Fibroblast of villous mesenchyme (primary cell): Measurements from ENCODE around the gene DMXL2. TPM values are rescaled to one million over a fixed set of nuclear protein-coding genes. Genes with fewer than 3 reads are reported as not detected.

Experiments used
- DNase-seq: peaks from one replicate; pipeline ENCODE4 v3.0.0-alpha.2; 2010; ENCODE audit warnings: low read depth
- H3K4me3 ChIP-seq: 2 replicates; pipeline ENCODE4 v1.5.1; 2011; ENCODE audit warnings: low read depth, mild to moderate bottlenecking, low read length
- total RNA-seq: library from RNA; depleted of rRNA; stranded (reverse); fragments of >200 nt; gene quantifications from 2 replicates; pipeline ENCODE4 v1.2.3, GENCODE V29; 2012
- TF ChIP-seq, protein P1 (sequence below): IDR thresholded peaks from 2 replicates; pipeline ENCODE4 v1.5.1; 2012; ENCODE audit warnings: low read depth, mild to moderate bottlenecking, low read length; ENCODE audit not compliant: insufficient read depth

DMXL2 gene
- total RNA-seq, 1 donor, result 56.1 TPM

DNA sequence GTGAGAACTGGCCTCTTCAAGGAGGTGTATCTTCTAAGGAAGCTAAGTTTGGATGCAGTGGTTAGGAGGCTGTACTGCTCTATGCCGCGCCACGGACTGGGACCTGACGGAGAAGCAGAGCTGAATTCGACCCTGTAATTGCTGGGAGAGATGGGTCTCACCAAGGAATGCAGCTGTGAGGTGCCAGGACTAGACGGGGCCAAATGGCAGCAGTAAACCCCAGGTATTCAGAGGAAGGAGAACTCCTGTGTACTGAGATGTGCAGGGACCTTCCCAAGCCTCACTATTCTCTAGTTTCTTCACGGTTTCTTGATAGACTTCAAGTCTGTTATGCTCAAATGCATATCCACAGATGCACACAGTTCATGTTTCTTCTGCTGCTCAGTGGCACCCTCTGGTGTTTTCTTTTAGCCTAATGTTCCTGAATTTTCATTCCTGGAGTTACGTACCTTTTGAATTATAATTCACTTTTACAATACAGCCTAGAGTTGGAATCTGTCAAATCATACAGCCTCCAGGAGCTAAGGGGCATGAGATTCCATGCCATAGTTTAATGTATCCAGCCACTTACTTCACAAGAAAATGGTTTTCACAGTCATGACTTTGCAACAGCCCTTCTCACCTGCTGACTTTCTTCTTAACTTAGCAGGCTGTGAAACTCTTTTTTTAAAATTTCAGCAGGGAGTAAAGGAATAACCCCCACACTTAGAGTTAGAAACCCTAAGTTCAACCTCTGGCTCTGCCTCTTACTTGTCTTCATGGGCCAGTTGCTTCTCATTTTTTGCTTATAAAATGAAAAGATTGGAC lies 219.3 kb downstream of the DMXL2 start:
- TF ChIP-seq, protein P1, sequence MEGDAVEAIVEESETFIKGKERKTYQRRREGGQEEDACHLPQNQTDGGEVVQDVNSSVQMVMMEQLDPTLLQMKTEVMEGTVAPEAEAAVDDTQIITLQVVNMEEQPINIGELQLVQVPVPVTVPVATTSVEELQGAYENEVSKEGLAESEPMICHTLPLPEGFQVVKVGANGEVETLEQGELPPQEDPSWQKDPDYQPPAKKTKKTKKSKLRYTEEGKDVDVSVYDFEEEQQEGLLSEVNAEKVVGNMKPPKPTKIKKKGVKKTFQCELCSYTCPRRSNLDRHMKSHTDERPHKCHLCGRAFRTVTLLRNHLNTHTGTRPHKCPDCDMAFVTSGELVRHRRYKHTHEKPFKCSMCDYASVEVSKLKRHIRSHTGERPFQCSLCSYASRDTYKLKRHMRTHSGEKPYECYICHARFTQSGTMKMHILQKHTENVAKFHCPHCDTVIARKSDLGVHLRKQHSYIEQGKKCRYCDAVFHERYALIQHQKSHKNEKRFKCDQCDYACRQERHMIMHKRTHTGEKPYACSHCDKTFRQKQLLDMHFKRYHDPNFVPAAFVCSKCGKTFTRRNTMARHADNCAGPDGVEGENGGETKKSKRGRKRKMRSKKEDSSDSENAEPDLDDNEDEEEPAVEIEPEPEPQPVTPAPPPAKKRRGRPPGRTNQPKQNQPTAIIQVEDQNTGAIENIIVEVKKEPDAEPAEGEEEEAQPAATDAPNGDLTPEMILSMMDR, result peak; percentile 71
- H3K4me3 ChIP-seq, result no peak overlapping the region
- DNase-seq, result peak; percentile 58

DNA sequence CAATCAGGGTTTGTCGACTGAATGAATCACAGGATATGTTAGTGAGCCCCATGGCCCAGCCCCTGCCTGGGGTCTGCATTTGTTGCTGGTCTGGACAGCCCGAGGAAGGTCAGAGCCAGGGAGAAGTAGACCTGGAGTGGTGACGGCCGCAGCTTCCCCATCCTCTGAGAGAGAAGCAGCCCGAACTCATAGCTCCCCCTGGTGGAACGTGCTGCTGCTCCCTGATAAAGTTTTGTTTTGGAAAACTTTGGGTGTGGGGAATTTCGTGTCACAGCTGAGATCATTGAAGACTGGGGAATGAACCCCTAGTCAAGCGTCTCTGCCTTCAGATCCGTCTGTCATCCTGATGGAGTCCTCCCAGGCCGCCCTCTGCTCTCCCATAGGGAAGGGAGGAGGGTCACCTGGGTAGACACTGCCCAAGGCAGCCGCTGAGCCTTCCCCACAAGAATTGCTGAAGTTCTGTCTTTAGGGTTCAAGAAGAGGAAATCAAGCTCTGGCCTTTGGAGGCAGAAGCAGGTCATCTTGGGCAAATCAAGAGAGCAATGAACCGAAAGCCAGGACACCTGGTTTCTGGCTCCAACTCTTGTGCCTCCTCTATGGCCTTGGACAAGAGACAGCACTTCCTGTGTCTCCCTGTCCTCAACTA lies 220.6 kb downstream of the DMXL2 start:
- DNase-seq, result peak; percentile 44
- TF ChIP-seq, protein P1, result peak; percentile 79
- H3K4me3 ChIP-seq, result no peak overlapping the region

DNA sequence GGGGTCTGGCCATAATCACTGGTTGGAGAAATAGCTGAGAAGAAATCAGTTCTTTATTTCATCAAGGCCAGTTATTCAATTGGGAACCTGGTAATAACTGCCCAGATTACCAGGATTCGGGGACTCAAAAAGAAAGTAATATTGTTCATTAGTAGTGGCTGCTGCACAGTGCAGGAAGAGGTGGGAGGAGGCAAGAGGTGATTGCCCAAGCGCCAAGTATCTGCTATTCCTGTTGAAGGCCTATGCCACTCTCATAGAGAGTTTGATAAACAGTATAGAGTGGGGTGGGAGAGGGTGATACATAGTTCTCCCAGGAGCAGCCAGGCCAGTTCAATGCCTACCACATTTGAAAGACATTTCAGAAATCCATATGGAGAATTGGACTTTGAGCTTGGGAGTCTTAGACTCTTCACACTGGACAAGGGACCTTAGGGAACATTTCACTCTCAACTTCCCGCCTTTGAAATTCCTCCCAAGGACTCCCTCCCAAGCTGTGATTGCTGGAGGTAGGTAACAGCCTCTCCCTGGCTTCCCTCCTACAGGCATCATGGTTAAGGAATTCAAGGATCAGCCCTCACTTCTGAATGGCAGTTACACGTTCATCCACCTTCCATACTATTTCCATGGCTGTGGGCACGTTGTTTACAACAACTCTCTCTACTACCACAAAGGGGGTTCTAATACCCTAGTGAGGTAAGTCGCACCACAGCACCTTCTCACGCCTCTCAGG lies 221.4 kb downstream of the DMXL2 start:
- TF ChIP-seq, protein P1, result no peak
- no peak for DNase-seq
- H3K4me3 ChIP-seq, result no peak overlapping the region

DNA sequence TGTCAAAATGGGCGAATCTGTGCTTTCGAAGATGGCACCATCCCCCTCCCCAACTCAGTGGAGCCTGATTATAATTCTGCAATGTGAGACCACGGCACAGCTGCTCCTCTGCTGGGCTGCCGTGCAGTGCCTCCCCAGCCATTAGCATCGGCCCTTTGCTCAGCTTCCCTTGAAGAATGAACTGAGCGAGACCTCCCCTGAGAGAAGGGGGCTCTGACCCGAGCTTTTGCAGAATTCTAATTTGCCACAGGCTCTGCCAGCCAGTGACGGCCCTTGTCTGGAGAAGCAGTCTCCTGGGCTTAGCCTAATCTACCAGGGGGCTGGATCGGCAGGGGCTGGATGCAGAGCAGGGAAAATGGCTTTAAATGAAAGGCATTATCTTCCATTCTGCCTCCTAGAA lies 223.9 kb downstream of the DMXL2 start:
- no peak overlapping the region for H3K4me3 ChIP-seq
- TF ChIP-seq, protein P1, result no peak
- DNase-seq, result no peak

Other genes starting within 250 kb of the DMXL2 start
- gene SCG3, start 58.7 kb upstream of the DMXL2 start, total RNA-seq, result under 0.01 TPM in 1 of 2 replicates, not detected in the other
- 5.2 and 10.8 TPM in 2 replicates for gene LYSMD2, start 114.9 kb upstream of the DMXL2 start, total RNA-seq
- gene TMOD2, start 128.8 kb upstream of the DMXL2 start, total RNA-seq, result 5.2 and 7.3 TPM in 2 replicates
- gene TMOD3, start 206.9 kb upstream of the DMXL2 start, total RNA-seq, result 56.0 and 100 TPM in 2 replicates